Measurements from ENCODE around the gene TSPAN13.

GRCh38 chr7:16735020-16735419 lies 18.5 kb upstream of the TSPAN13 start:
- TF ChIP-seq, protein P1, sequence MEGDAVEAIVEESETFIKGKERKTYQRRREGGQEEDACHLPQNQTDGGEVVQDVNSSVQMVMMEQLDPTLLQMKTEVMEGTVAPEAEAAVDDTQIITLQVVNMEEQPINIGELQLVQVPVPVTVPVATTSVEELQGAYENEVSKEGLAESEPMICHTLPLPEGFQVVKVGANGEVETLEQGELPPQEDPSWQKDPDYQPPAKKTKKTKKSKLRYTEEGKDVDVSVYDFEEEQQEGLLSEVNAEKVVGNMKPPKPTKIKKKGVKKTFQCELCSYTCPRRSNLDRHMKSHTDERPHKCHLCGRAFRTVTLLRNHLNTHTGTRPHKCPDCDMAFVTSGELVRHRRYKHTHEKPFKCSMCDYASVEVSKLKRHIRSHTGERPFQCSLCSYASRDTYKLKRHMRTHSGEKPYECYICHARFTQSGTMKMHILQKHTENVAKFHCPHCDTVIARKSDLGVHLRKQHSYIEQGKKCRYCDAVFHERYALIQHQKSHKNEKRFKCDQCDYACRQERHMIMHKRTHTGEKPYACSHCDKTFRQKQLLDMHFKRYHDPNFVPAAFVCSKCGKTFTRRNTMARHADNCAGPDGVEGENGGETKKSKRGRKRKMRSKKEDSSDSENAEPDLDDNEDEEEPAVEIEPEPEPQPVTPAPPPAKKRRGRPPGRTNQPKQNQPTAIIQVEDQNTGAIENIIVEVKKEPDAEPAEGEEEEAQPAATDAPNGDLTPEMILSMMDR (conservative IDR thresholded peaks at IDR 0.05 in 1 of 2, IDR thresholded peaks at IDR 0.05 in 1 of 2; ENCODE audit: low read depth in 1 of 2, low read length in 2 of 2), result no peak
- TF ChIP-seq EZH2 (IDR thresholded peaks at IDR 0.05; ENCODE audit: low read length, missing control alignments), result no peak
